H1 (cell line): ENCODE measurements around the gene CIRBP.

Experiments
- ATF3 ChIP-seq: IDR thresholded peaks from 2 replicates; pipeline ENCODE4 v1.6.1; 2011; ENCODE audit warnings: low read depth, mild to moderate bottlenecking, low read length; ENCODE audit not compliant: insufficient read depth
- EP300 ChIP-seq, 2 experiments: IDR thresholded peaks; 1 replicate in 1 of 2; 2 replicates in 1 of 2; pipeline ENCODE4 v1.6.1; 2011 to 2012; ENCODE audit warnings: low read depth in 2 of 2, low read length in 2 of 2, mild to moderate bottlenecking in 2 of 2, borderline replicate concordance in 1 of 2, inconsistent platforms in 1 of 2, moderate library complexity in 1 of 2
- EZH2 ChIP-seq: fragments of 200-600 bp; sonication (generic); IDR thresholded peaks from 2 replicates; pipeline ENCODE4 v1.7.1; 2012; ENCODE audit warnings: low read depth, mild to moderate bottlenecking, moderate library complexity, low read length, inconsistent platforms; ENCODE audit not compliant: severe bottlenecking
- NANOG ChIP-seq: IDR thresholded peaks from 2 replicates; pipeline ENCODE4 v1.6.1; 2011; ENCODE audit warnings: low read length, low read depth, mild to moderate bottlenecking, inconsistent platforms; ENCODE audit not compliant: insufficient read depth, poor library complexity, severe bottlenecking
- NRF1 ChIP-seq: IDR thresholded peaks from 2 replicates; pipeline ENCODE4 v1.6.1; 2011; ENCODE audit warnings: mild to moderate bottlenecking, low read depth, low read length, improper control_type of control experiment
- POLR2A ChIP-seq, 2 experiments: IDR thresholded peaks; 1 replicate in 1 of 2; 2 replicates in 1 of 2; pipeline ENCODE4 v1.6.1; 2011; ENCODE audit warnings: low read depth in 2 of 2, low read length in 2 of 2, mild to moderate bottlenecking in 2 of 2; ENCODE audit errors: control extremely low read depth in 1 of 2
- POLR2AphosphoS5 ChIP-seq: IDR thresholded peaks from 2 replicates; pipeline ENCODE4 v1.6.1; 2011; ENCODE audit warnings: low read depth, low read length
- SP1 ChIP-seq: IDR thresholded peaks from 2 replicates; pipeline ENCODE4 v1.6.1; 2011; ENCODE audit warnings: low read depth, low read length
- SRF ChIP-seq: IDR thresholded peaks from 2 replicates; pipeline ENCODE4 v1.6.1; 2011; ENCODE audit warnings: mild to moderate bottlenecking, low read depth, low read length, moderate library complexity
- USF2 ChIP-seq: IDR thresholded peaks from 2 replicates; pipeline ENCODE4 v1.6.1; 2011; ENCODE audit warnings: low read length, improper control_type of control experiment
- TF ChIP-seq, protein P1 (sequence below), 3 experiments: IDR thresholded peaks; 1 replicate in 2 of 3; 2 replicates in 1 of 3; pipeline versions ENCODE4 v1.5.1 to v1.6.1; 2011; ENCODE audit warnings: low read length in 3 of 3, mild to moderate bottlenecking in 3 of 3, inconsistent platforms in 2 of 3, low read depth in 1 of 3, moderate library complexity in 1 of 3; ENCODE audit not compliant: insufficient read depth in 1 of 3; ENCODE audit errors: control extremely low read depth in 1 of 3

- TF ChIP-seq, protein P1, sequence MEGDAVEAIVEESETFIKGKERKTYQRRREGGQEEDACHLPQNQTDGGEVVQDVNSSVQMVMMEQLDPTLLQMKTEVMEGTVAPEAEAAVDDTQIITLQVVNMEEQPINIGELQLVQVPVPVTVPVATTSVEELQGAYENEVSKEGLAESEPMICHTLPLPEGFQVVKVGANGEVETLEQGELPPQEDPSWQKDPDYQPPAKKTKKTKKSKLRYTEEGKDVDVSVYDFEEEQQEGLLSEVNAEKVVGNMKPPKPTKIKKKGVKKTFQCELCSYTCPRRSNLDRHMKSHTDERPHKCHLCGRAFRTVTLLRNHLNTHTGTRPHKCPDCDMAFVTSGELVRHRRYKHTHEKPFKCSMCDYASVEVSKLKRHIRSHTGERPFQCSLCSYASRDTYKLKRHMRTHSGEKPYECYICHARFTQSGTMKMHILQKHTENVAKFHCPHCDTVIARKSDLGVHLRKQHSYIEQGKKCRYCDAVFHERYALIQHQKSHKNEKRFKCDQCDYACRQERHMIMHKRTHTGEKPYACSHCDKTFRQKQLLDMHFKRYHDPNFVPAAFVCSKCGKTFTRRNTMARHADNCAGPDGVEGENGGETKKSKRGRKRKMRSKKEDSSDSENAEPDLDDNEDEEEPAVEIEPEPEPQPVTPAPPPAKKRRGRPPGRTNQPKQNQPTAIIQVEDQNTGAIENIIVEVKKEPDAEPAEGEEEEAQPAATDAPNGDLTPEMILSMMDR (IDR thresholded peaks at IDR 0.05; ENCODE audit: control extremely low read depth in 1 of 3, insufficient read depth in 1 of 3, low read depth in 1 of 3, low read length in 3 of 3) = no peak
- TF ChIP-seq POLR2A (IDR thresholded peaks at IDR 0.05; ENCODE audit: control extremely low read depth in 1 of 2, low read depth in 2 of 2, low read length in 2 of 2) (no peak), EP300 (IDR thresholded peaks at IDR 0.05; ENCODE audit: borderline replicate concordance in 1 of 2, low read depth in 2 of 2, low read length in 2 of 2) (no peak), ATF3 (no peak), NANOG (no peak), EZH2 (no peak), SP1 (no peak), USF2 (no peak), SRF (no peak), NRF1 (no peak), POLR2AphosphoS5 (no peak)
Measured at GRCh38 chr19:1286487-1287353, 17.6 kb downstream of the CIRBP start.
